ENCODE data around the gene SNRK. TPM values are rescaled to one million over a fixed set of nuclear protein-coding genes. Genes with fewer than 3 reads are reported as not detected.

SNRK gene
- total RNA-seq, 1 donor: 17.3 TPM

DNA sequence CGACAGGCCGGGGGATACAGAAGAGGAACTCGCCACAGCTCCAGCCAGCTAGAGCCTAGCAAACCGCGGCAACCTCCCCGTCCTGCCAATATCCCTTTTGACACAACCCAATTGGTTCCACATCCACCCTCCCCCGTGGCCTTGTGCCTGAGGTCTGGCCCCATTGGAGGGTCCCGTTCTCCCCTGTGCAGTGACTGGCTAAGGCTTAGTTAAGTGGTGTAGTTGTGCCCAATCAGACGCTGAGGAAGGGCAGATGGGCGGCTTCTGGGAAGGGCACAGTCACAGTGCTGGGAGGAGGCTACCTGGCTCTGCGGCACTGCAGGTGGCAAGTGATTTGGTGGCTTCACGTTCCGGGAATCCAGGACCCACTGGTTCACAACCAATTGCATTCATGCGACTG, 78.6 kb downstream of the SNRK start:
- TF ChIP-seq, protein P1, sequence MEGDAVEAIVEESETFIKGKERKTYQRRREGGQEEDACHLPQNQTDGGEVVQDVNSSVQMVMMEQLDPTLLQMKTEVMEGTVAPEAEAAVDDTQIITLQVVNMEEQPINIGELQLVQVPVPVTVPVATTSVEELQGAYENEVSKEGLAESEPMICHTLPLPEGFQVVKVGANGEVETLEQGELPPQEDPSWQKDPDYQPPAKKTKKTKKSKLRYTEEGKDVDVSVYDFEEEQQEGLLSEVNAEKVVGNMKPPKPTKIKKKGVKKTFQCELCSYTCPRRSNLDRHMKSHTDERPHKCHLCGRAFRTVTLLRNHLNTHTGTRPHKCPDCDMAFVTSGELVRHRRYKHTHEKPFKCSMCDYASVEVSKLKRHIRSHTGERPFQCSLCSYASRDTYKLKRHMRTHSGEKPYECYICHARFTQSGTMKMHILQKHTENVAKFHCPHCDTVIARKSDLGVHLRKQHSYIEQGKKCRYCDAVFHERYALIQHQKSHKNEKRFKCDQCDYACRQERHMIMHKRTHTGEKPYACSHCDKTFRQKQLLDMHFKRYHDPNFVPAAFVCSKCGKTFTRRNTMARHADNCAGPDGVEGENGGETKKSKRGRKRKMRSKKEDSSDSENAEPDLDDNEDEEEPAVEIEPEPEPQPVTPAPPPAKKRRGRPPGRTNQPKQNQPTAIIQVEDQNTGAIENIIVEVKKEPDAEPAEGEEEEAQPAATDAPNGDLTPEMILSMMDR (IDR thresholded peaks at IDR 0.05; ENCODE audit: insufficient read depth, low read length): no peak
- H3K4me3 ChIP-seq (ENCODE audit: low read depth, low read length): no peak overlapping the region
- no peak for DNase-seq (ENCODE audit: low read depth)

DNA sequence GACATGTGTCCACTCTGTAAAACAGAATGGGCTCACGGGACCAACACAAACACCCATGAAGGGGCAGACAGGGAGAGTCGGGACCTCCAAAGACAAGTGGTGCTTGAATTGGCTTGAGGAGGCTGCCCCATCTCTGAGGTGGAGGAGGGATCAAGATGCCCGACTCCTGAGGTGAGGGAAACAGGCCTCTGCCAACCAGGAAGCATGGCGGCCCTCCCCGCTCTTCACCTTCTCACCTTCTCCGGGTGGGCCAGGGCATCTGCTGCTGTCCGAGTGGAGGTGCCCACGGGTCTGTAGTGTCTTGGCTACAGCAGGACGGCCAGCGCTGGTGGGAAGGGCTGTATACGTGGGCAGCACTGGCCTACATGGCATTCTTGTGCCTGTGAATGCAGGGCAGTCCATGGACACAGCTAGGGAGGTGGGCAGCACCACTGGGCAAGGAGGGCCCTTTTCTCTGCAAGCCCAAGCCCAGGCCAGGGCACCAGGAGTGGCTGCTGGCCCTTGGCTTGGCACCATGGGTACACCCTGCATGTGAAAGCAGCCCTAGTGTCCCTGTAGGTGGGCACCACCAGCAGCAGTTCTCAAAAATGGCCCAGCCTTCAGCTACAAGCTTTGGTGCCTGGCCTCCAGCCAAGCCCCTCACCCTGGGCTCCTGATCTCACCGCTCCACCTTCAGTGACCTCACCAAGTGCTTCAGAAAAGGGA, 79.4 kb downstream of the SNRK start:
- TF ChIP-seq, protein P1 (IDR thresholded peaks at IDR 0.05; ENCODE audit: insufficient read depth, low read length): no peak
- no peak overlapping the region for H3K4me3 ChIP-seq (ENCODE audit: low read depth, low read length)
- DNase-seq (ENCODE audit: low read depth): no peak

DNA sequence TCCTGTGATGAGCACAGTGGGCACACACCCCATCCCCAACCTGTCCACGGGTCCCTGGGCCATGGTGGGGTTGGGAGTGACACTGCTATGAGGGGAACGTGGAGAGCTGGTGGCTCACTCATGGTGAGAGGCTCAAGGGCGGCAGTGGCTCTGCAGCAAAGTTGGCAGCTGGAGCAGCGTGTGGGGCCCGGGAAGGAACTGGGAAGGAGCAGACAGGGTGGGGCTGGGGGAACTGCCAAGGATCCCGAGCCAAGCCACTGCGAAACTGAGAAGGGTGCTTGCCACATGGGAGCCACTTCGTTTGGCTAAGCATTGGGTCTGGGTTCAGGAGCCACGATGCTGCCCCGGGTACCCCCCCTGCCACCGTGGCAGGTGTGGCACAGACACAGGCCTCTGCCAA, 80.1 kb downstream of the SNRK start:
- DNase-seq (ENCODE audit: low read depth): peak; percentile 14
- TF ChIP-seq, protein P1 (IDR thresholded peaks at IDR 0.05; ENCODE audit: insufficient read depth, low read length): no peak

DNA sequence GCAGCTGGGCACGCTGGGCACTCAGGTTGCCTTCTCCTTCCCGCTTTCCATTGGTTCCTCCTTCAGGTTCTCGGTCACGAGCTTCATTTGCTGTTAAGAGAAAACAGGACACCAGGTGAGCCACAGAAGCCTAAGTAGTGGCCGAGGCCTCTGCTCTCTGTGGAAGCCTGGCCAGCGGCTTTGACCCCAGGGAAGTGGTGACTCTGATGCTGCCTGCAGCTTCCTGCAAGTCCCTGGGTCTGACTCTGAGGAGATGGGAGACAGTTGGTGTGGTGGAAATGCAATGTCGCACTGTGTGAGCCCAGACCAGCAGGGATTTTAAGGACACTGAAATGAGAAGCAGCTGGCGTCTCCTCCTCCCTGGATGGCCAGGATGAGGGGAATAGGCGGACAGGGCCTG, 80.5 kb downstream of the SNRK start:
- TF ChIP-seq, protein P1 (IDR thresholded peaks at IDR 0.05; ENCODE audit: insufficient read depth, low read length): no peak
- H3K4me3 ChIP-seq (ENCODE audit: low read depth, low read length): no peak overlapping the region
- DNase-seq (ENCODE audit: low read depth): no peak

More for the DNA sequence above, 80.1 kb downstream of the SNRK start:
- no peak overlapping the region for H3K4me3 ChIP-seq (ENCODE audit: low read depth, low read length)

DNA sequence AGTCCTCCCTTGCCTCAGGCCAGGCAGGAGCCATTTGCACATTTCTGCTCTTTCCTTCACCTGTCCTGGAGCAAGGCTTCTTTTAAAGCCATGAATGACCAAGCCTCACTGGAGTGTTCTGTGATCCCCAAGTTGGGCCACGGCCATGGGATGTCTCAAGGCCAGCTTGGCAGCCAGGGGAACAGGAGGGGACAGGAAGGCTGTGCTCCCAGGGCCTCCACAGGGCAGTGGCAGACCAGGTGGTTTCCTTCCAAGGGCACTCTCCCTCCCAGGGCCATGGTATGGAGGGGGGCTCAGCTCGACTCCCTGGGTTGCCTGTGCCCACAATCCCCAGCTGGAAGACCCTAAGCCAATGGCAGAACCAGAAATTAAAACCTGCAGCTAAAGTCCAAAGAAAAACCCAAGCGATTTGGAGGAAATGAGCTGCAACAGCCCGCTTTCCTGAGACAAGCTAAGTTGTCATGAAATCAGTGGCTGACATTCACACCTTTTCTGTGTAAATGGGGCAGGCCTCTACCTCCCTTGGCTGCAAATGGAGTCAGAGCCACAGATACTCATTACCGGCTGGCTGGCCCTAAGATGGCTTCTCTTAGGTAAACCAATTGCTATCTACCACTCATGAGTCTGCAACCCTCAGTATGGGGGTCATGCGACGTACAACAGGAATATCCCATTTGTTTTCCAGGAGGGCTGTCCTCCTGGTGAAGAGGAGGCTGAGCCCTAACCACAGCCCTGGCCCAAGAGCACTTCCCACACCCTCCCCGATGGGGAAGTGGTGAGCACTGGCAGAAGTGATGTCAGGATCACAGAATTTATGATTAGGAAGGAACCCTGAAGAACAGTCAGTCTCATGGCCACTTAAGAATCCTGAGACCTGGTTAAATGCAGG, 83.3 kb downstream of the SNRK start:
- TF ChIP-seq, protein P1 (IDR thresholded peaks at IDR 0.05; ENCODE audit: insufficient read depth, low read length): no peak
- no peak overlapping the region for H3K4me3 ChIP-seq (ENCODE audit: low read depth, low read length)
- DNase-seq (ENCODE audit: low read depth): no peak

DNA sequence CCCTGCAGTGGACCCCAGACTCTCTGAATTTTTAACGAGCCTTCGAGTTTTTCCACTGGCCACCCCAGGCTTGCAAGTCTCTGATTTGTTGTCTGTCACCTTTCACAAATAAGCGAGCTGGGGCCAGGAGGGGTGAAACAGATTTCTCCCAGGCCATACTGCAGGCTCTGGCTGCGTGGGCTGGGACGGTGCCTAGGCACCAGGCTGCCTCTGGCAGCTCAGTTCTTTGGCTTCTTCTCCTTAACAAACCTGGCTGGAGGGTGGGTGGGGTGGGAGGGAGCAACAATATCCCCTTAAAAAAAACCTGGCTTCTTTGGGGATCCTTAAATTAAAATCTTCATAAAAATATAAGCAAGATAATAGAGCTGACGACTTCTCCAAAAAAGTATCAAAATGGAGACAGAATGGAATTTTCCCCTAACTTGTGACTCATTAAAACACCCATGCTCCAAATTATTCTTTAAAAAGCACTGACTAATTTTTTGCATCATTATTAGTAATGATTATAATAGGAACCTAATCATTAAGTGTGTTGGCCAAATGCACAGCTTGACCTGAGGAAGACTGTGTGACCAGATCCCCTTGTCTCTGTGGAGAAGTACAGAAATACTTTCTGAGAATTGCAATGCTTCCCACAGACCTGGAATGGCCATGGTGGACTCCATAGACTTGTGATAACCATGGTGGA, 84.1 kb downstream of the SNRK start:
- no peak for DNase-seq (ENCODE audit: low read depth)
- TF ChIP-seq, protein P1 (IDR thresholded peaks at IDR 0.05; ENCODE audit: insufficient read depth, low read length): no peak
- H3K4me3 ChIP-seq (ENCODE audit: low read depth, low read length): no peak overlapping the region
